Measurements from ENCODE around the gene ESYT2. TPM values are rescaled to one million over a fixed set of nuclear protein-coding genes. Genes with fewer than 3 reads are reported as not detected.

Gene ESYT2
- total RNA-seq, 1 experiment from 2014 or later: 39.0 TPM

- Histone ChIP-seq H4K5ac (ENCODE audit: insufficient read length, low read depth, low read length) (no peak overlapping the region), H3K4ac (ENCODE audit: low read depth, low read length) (no peak overlapping the region), H4K8ac (replicated peaks; ENCODE audit: insufficient read length, low read depth, low read length) (no peak overlapping the region), H2BK15ac (ENCODE audit: low read depth, low read length) (no peak overlapping the region), H2BK120ac (ENCODE audit: low read depth, low read length, poor library complexity, severe bottlenecking) (no peak overlapping the region), H3K79me1 (ENCODE audit: insufficient read depth, low read depth, low read length, poor library complexity, severe bottlenecking) (no peaks in the 10 kb centered on the region), H2AFZ (ENCODE audit: low read length) (no peak overlapping the region), H2AK5ac (ENCODE audit: insufficient read length, low read length) (no peak overlapping the region), H3K56ac (ENCODE audit: insufficient read length, low read depth, low read length) (no peak overlapping the region), H3K23me2 (ENCODE audit: insufficient read length, low read depth, low read length, poor library complexity, severe bottlenecking) (no peaks in the 10 kb centered on the region), H2BK5ac (ENCODE audit: insufficient read length, low read length) (no peak overlapping the region), H4K91ac (ENCODE audit: insufficient read length, low read depth, low read length) (no peak overlapping the region), H3T11ph (ENCODE audit: low read length) (no peak overlapping the region), H2BK20ac (ENCODE audit: low read depth, low read length, poor library complexity, severe bottlenecking) (no peak overlapping the region), H3K18ac (ENCODE audit: insufficient read length, low read depth, low read length) (no peak overlapping the region), H3K23ac (ENCODE audit: insufficient read length, low read depth, low read length) (no peak overlapping the region), H3K27me3 (ENCODE audit: insufficient read depth, low read length) (no peaks in the 10 kb centered on the region), H3K79me2 (ENCODE audit: insufficient read depth, low read length) (no peaks in the 10 kb centered on the region; the same call in 1 of the 2 replicates), H3K14ac (ENCODE audit: insufficient read depth, low read length) (no peak overlapping the region), H3K4me2 (ENCODE audit: insufficient read depth, insufficient read length, low read length) (no peak overlapping the region), H4K20me1 (ENCODE audit: control insufficient read depth, insufficient read depth, insufficient read length) (no peaks in the 10 kb centered on the region), H3K9me3 (ENCODE audit: control insufficient read depth, low read depth, low read length) (no peaks in the 10 kb centered on the region), H3K4me1 (ENCODE audit: insufficient read depth, low read length) (no peaks in the 10 kb centered on the region), H3K27ac (ENCODE audit: insufficient read length, low read depth, low read length) (no peak overlapping the region), H2BK12ac (ENCODE audit: insufficient read length, low read depth, low read length) (no peak overlapping the region), H3K9ac (ENCODE audit: extremely low read depth, insufficient read length, low read length) (no peak overlapping the region)
- DNase-seq: no peak
- H3K36me3 Mint-ChIP-seq (ENCODE audit: insufficient read depth in 1 of 3, low read depth in 3 of 3): peaks cover 22 to 46% (median 36%) of the 10 kb centered on the region in 3 experiments
- H3K4me1 Mint-ChIP-seq: peaks cover 5 to 8% of the 10 kb centered on the region in 2 experiments; a peak in 3 of 4 replicates
- peak overlapping the region in 1 of 3 experiments; percentile 34; a peak in 3 of 7 replicates for H3K27ac Mint-ChIP-seq
- H3K27me3 Mint-ChIP-seq (ENCODE audit: low read depth): no peaks in the 10 kb centered on the region
- no CpG with 5 or more reads among the region's 9 CpGs for WGBS (ENCODE audit: extremely low coverage, insufficient read length, low lambda C conversion rate)
- peaks cover 24 to 25% of the 10 kb centered on the region in 2 experiments for H3K9me3 Mint-ChIP-seq
- H3K4me3 Mint-ChIP-seq: no peak overlapping the region
- TF ChIP-seq CTCF (conservative IDR thresholded peaks at IDR 0.05): no peak
These were observed 26.6 kb downstream of the ESYT2 start for GRCh38 chr7:158802535-158803366.
